ENCODE measurements around the gene IQGAP3.

DNA sequence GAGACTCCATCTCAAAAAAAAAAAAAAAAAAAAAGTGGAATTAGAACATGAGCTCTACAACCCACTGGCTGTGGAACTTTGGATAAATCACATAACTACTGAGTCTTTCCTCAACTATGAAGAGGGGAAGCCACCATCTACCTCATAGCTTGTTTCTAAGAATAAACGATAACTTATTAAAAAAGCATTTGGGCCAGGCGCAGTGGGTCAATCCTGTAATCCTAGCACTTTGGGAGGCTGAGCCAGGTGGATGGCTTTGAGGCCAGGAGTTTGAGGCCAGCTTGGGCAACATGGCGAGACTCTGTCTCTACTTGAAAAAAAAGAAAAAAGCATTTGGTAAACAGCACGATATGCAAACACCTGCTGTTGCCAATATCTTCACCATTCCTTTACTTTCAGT is 40.0 kb downstream of the IQGAP3 start:
- TF ChIP-seq, protein P1, sequence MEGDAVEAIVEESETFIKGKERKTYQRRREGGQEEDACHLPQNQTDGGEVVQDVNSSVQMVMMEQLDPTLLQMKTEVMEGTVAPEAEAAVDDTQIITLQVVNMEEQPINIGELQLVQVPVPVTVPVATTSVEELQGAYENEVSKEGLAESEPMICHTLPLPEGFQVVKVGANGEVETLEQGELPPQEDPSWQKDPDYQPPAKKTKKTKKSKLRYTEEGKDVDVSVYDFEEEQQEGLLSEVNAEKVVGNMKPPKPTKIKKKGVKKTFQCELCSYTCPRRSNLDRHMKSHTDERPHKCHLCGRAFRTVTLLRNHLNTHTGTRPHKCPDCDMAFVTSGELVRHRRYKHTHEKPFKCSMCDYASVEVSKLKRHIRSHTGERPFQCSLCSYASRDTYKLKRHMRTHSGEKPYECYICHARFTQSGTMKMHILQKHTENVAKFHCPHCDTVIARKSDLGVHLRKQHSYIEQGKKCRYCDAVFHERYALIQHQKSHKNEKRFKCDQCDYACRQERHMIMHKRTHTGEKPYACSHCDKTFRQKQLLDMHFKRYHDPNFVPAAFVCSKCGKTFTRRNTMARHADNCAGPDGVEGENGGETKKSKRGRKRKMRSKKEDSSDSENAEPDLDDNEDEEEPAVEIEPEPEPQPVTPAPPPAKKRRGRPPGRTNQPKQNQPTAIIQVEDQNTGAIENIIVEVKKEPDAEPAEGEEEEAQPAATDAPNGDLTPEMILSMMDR (IDR thresholded peaks at IDR 0.05) = no peak
- no peak for TF ChIP-seq EZH2 (IDR thresholded peaks at IDR 0.05; ENCODE audit: borderline replicate concordance, insufficient read depth, low read depth, low read length, poor library complexity, severe bottlenecking)
